Esophagus muscularis mucosa (tissue), 3 donors: ENCODE data around the gene CNN2.

Source experiments
- CTCF ChIP-seq, 3 experiments: fragments of 200-600 bp in 2 of 3; fragments of 450-650 bp in 1 of 3; sonication (generic) in 2 of 3; IDR thresholded peaks; one replicate each; pipeline ENCODE4 v1.5.1; 2017 to 2019; ENCODE audit warnings: antibody characterized with exemption in 3 of 3, mild to moderate bottlenecking in 2 of 3, moderate library complexity in 1 of 3
- POLR2A ChIP-seq: fragments of 450-650 bp; IDR thresholded peaks from one replicate; pipeline ENCODE4 v1.6.1; 2017; ENCODE audit warnings: antibody characterized with exemption, moderate library complexity, mild to moderate bottlenecking, low read depth

GRCh38 chr19:1072371-1073015 lies 46.1 kb downstream of the CNN2 start:
- TF ChIP-seq POLR2A (no peak), CTCF (IDR thresholded peaks at IDR 0.05) (no peak)
